Measurements from ENCODE around the gene ANKRD29.
"Not testable (repeated sequence)": the region's sequence is repeated elsewhere in the genome, so short reads cannot be mapped to it uniquely, and the experiment has no call there.

ANKRD29 gene

DNA sequence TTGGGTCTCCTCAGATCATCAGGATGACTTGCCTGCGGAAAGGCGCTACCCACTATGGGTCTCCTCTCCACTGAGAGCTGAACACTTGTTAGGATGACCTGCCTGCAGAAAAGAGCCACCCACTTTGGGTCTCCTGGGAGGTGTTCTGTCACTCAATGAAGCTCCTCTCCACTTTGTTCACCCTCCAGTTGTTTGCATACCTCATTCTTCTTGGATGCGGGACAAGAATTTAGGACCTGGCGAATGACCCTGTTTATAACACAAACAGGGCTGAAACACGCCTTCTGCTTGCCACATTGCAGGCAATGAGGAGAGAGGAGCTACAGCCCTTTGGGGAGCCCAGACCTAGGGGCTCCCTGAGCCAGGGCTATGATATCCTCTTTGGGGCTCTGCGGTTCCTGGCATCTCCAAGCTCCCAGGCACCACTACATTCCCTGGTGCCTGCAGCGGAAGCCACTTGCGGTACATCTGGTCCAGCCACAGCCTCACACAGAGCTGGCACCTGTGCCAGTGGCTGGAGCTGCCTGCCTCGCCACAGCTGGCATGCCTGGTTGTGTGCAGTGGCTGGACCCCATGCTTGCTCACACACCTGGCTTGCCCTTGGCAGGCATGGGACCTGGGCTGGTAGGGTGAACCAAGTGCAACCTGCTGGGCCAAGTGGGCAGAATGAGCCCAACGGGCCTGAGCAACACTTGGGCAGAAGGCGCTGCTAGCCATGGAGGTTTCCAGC is 20.6 kb downstream of the ANKRD29 start:
- no peak for DNase-seq

DNA sequence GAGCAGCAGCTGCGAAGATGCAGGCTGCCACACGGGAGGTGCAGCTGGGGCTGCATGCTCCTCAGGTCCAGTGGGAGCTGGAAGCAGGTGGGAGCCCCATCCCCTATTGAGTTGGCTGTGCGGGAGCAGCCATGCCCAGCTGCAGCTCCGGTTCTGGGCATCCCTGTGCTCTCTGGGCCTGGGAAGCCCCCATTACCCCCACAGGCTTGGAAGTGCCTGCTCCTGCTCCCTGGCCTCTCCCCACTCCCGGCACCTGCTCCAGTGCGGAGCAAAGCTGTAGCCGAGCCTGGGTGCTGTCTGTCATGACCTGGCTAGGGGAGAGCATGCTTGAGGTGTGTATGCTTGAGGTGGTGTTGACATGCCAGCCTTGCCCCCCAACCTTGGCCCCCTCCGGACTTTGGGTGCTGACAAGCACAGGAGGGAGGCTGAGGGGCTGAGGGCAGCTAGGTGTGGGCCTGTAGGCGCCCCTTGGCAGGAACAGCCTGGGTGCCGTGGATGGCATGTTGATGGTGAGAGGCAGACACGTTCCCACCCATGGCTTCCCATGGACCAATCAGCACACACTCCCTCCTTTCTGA is 21.5 kb downstream of the ANKRD29 start:
- no peak for DNase-seq

DNA sequence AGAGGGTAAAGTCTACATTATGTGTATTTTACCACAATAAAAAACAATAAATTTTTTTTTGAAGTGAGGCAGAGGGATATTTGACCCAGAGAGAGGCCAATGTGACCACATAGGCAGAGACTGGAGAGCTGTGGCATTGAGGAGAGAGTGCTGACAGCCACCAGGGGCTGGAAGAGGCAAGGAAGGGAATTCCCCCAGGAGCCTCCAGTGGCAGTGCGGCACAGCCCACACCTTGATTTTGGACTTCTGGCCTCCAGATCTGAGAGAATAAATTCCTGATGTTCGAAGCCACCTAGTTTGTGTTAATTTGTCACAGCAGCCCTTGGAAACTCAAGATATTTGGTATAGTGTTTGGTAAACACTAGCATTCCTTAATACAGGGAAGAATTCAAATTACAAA is 22.7 kb downstream of the ANKRD29 start:
- no peak for DNase-seq

DNA sequence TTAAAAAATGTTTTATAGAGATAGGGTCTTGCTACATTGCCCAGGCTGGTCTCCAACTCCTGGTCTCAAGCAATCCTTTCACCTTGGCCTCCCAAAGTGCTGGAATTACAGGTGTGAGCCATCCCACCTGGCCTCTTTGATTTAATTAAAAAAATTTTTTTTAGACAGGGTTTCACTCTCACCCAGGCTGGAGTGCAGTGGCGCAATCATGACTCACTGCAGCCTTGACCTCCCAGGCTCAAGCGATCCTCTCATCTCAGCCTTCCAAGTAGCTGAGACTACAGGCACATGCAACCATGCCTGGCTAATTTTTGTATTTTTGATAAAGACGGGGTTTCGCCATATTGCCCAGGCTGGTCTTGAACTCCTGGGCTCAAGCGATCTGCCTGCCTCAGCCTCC is 26.3 kb downstream of the ANKRD29 start:
- DNase-seq, result not testable (repeated sequence)

DNA sequence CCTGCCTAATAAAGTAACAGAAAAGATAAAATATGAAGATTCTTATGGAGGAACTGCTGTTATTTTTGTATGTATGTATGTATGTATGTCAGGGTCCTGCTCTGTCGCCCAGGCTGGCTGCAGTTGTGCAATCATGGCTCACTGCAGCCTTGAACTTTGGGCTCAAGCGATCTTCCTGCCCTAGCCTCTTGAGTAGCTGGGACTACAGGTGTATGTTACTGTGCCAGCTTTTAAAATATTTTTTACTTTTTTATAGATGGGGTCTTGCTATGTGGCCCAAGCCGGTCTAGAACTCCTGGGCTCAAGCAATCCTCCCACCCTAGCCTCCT is 26.7 kb downstream of the ANKRD29 start:
- no peak for DNase-seq

DNA sequence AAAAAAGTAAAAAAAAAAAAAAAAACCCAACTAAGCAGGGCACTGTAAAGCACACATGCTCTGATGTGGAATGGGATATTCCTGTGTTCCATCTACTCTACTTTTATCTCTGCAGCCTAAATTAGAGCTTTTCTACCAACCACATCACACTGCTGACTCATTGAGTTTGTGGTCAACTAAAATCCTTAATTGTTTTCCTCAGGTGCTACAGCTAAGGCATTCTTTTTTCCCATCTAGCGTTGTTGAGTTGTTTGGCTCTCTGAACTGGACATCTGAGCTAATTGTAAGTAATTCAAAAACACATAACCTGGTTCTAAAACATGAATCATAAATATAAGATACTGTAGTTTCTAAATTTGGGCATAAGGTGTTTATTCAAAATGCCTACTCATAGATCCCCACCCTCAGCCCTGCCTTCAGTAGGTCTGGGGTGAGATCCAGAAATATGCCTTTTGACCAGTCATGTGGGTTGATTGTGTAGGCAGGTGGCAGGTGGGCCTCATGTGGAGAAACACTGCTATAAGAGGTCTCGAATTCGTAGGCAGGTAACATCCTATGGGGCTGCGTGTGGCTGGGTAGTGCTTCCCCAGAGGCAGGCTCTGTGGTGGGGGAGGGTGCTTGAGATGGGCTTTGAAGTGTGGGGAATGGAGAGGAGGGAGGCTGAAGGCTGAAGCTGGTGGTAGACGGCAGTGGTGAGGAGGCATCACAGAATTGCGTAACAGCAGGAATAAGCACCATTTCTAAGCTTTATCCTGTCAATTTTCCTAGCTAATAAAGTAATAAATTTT is 27.2 kb downstream of the ANKRD29 start:
- DNase-seq, result peak; percentile 63

DNA sequence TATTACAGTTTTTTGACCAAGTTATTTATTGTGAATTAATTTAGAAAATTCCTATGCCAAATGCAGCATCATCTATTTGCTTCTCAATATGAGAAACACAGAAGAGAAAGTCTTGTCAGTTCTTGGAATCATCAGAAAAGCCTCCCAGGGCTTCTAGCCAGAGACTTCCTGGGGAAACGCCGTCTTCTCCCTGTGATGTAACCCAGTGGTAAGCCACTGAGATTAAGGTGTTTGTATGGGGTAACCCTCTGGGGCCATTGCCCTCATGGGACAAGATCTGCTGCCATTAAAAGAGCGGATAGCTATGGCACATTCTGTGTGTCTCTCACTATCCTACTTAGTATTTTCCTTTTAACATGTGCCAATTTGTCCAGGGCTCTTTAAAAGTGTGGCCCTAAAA is 28.0 kb downstream of the ANKRD29 start:
- DNase-seq, result no peak

DNA sequence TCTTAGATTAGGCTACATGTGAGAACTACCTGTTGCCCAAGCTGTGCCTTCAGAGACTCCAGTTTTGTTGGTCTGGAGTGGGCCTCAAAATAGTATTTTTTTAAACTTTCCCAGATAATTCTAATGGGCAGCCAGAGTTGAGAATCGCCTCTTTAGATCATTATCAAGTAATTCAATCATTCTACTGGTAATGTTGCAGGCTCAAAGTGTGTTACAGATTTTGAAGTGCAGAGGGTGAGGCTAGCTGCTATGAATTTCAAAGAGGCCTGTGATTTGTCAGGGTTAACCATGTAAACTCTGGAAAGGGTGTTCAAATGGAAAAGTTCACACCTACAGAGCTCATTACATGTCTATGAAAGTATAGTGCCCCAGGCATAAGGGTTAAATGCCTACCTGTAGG is 30.1 kb downstream of the ANKRD29 start:
- DNase-seq, result no peak

DNA sequence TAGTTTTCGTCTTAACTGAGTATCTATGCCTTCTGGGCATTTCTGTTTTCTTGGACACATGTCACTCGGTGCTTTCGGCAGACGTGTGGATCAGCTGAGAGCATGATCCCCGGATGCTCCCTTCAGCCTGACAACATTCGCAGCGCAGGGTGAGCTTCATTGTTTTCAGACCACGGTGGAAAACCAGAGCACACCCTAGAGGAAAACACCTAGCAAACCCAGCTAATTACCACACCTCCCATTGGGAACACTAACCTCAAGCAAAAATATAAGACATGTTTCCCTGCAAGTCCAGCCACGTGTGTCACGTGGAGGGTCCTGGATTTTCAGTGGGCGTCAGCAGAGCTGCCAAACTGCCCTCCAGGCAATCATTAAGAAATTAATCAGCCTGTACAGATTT is 31.0 kb downstream of the ANKRD29 start:
- DNase-seq, result no peak

DNA sequence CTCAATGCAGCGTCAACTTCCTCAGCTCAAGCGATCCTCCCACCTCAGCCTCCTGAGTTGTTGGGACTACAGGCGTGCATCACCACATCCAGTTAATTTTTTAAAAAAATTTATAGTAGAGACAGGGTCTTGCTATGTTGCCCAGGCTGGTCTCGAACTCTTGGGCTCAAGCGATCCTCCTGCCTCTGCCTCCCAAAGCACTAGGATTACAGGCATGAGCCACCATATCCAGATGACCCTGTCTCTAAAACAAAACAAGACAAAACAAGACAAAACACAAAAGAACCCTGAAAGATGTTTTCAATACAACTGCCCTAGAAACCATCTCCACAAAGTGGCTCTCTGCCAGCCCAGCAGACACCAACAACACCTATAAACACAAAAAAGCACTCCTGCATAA is 31.4 kb downstream of the ANKRD29 start:
- DNase-seq, result no peak

DNA sequence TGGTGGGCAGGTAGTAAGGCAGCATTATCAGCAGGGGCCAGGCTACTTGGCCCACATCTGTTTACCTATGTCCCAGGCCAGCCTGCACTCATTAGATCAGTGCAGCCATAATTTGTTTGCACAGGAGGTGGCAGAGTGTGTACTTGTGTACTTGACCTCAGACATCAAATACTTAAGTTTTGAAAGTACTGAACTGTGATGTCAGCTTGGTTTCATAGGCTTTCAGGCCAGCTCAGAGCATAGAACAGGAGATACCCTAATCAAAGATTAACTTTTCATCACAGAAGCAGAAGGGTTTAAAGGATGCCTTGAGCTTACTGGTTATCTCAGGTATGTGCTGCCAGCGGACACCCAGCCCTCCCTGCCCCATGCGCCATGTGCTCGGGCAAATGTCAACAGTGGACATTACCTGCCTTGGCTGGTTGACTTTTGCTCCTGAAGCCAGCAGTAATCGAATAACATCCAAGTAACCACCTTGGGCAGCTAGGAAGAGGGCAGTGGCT is 33.2 kb downstream of the ANKRD29 start:
- DNase-seq, result no peak

DNA sequence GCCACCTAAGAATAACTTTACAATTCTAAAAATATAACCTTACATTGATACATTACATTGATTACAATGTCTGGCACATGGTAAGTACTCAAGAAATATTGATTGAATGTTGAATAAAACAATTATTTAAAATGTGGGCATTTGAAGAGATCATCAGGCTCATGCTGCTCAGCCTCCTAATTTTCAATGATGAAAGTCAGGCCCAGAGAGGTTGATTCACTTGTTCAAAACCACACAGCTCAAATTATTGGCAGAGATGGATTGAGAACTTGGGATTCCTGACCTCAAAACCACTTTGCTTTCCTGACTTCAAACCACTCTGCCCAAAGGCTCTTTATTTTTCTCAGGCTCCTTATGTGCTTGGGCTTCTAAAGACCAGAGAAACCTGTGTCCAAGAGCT is 34.7 kb downstream of the ANKRD29 start:
- DNase-seq, result no peak

DNA sequence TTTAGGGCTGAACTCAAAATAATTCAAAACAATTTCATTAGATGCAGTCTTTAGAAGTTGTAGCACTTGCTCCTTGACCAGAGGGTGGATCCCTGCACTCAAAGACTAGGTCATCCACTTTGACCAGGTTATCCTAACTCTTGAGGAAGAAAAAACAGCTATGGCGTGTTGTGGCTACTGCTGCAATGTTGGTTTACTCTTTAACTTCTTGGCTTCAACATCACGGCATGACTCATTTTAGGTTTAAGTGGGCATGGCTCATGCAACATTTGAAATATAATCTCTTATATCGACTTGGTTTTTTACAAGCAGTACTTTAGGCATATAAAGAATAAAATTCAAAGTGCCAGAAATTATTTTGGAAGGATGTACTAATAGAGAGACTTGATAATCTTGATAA is 35.4 kb downstream of the ANKRD29 start:
- DNase-seq, result no peak

DNA sequence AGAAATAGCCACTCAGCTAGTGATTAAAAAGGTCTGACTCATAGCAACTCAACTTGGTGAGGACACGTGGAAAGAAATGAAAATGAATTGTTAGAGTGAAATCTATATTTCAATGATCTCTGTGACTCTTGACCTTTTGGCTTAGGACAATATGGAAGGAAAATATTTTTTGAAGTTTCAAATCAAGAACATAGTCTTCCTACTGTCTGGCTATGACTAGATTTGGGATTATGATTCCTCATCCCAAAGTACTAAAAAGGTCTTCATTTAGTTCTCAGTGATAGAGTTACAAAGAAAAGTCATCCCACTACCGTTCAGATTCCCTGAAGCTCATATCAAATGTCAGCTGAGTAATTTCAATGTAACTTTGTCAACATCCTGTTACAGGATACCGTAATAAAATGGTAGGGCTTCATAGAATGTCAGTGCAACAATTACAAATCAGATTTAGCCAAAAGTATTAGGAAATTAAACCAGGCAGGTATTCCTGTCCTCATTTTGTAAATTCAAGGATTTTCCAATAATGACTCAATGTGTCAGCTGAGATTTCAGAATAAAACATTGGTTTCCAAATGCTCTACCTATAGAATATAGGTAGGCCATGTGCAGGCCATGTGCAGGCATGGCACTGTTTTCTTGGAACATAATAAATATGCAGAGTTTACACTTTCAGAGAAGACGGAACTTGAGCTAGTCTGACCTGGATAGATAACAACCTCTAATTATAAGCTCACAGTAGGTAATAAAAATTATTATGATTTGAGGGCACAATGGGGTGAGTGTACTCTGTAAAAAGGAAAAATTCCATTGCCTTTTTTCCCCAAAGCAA is 36.0 kb downstream of the ANKRD29 start:
- DNase-seq, result no peak

DNA sequence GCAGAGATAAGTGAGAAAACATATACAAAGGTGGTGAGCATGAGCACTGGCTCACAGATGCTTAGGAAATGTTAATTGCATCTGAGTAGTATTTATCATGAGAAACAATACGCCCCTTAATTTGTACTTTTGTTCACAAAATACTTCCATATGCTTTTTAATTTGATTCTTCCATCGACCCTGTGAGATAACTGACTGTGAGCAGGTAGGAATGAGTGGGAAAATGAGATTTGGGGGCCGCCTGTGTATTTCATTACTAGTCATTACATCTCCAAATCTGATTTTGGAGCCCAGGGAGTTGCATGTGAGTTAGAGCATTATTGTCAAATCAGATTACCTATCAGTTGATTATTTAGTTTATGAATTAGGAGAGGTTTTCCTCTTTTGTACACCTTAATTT is 39.7 kb downstream of the ANKRD29 start:
- DNase-seq, result peak; percentile 7

DNA sequence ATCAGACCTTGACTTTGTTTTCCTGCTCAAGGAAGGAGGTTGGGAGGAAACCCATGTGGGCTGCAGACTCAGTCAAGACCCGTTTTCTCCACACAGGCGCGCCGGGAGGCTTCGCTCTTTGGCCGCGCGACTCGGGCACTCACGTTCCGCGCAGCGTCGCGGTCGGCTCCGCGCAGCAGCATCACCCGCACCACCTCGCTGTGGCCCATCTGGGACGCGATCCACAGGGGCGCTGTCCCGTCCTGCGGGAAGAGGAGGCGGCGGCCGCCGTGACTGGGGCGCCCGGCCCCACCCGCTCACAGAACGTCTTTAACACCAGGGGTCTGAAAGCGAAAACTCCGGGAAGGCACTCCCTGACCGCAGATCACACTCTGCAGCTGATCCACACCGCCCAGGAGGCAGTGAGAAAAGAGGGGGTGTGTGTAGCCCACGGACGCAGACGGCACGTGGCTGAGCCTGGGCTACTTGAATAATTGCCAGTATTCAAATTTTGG is 43.3 kb downstream of the ANKRD29 start:
- DNase-seq, result peak; percentile 68

DNA sequence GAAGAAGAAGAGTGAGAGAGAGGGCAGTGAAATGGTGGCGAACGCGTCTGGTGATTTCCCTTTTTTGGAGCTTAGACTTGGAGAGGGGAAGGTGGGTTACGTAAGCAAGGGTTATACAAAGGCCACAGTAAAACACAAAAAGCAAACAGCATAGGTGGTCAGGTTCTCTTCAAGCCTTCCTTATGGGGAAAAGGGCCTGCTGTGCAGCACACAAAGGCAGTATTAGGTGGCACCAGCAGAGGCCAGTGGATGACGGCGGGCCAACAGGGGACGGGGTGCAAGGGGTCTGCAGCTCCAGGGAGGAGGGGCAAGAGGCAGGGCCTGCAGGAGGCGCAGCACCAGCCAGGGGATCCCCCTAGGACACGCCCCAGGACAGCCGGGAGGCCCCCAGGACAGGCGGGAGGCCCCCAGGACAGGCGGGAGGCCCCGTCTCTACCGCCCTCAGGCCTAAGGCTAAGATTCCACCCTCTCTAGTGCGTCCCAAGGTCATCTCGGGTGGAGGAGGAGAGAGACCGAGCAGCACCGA is 43.8 kb downstream of the ANKRD29 start:
- DNase-seq, result peak; percentile 71

DNA sequence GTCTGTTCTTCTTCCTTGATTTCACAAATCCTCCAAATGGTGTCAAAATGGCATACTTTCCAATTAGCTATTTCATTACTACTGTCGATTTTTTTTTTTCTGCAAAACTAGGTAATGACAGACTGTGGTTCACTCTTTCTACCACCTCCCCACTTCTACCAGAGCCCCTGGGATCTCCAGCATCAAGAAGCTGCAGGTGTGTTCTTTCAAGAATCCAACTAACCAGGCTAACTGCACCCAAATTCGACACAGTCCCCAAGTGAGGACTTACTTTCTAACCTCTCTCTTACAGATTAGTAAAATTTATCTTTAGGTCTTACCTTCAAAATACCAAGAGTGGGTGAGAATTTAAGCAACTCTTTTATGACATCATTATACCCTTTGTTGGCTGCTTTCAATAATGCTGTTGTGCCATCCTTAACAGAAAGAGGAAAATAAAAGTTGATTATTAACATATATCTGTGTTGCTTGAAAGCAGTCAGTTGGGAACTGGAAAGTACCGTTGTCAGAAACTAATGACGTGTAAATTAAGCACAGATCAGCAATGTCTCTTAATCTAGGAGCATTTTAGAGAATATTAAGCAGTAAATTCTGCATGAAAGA is 45.2 kb downstream of the ANKRD29 start:
- DNase-seq, result no peak

DNA sequence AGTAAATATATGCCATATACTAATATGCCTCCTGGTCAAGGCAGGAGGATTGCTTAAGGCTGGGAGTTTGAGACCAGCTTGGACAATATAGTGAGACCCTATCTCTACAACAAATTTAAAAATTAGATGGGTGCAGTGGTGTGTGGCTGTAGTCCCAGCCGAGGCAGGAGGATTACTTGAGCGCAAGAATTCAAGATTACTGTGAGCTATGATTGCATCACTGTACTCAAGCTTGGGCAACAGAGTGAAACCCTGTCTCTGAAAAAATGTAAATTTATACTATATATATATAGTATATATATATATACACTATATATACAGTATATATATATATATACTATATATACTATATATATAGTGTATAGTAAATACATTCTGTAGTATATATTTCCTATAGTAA is 46.5 kb downstream of the ANKRD29 start:
- no peak for DNase-seq

DNA sequence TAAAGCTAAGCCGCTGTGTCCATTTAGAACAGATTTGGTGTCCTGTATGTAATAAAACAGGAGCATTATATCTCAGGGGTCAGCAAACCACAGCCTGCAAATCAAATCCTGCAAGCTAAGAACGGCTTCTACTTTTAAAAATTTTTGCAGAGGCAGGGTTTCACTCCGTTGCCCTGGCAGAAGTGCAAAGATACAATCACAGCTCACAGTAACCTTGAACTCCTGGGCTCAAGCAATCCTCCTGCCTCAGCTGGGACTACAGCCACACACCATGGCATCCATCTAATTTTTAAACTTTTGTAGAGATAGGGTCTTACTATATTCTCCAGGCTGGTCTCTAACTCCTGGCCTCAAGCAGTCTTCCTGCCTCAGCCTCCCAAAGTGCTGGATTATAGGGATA is 47.8 kb downstream of the ANKRD29 start:
- DNase-seq, result no peak

DNA sequence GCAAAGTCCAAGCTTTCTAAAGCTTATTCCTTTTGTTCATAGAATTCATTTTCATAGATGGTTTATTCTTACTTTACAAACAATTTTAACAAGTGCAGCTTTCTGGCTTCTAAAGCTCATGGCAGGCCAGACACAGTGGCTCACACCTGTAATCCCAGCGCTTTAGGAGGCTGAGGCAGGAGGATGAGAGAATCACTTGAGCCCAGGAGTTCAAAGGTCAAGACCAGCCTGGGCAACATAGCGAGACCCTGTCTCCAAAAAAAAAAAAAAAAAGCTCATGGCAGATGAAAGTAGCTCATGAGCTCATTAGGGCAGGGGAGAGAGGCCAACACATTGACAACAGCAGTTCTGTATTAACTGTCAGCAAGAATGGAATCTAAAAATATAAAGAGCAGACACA is 48.3 kb downstream of the ANKRD29 start:
- no peak for DNase-seq

DNA sequence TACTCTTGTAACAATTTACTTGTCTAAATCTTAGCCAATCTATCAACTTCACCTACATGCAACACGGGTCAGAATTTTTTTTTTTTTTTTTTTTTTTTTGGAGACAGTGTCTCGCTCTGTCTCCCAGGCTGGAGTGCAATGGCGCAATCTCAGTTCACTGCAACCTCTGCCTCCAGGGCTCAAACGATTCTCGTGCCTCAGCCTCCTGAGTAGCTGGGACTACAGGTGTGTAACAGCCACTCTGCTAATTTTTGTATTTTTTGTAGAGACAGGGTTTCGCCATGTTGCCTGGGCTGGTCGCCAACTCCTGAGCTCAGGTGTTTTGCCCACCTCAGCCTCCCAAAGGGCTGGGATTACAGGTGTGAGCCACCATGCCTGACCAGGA is 49.6 kb downstream of the ANKRD29 start:
- not testable (repeated sequence) for DNase-seq
